Measurements from ENCODE around the gene ZRANB3.

- no peak for TF ChIP-seq DPF2 (IDR thresholded peaks at IDR 0.05)
- no peak for TF ChIP-seq ZZZ3 (IDR thresholded peaks at IDR 0.05; ENCODE audit: control insufficient read depth, insufficient read length, low read depth)
- TF ChIP-seq POLR2A (IDR thresholded peaks at IDR 0.05; ENCODE audit: low read depth, low read length) = no peak
- no peak for TF ChIP-seq NFYB (IDR thresholded peaks at IDR 0.05; ENCODE audit: insufficient read depth, low read depth, low read length)
- TF ChIP-seq FOXK2 (IDR thresholded peaks at IDR 0.05) = no peak
- no peak for TF ChIP-seq NFYA (IDR thresholded peaks at IDR 0.05; ENCODE audit: borderline replicate concordance, low read depth, low read length)
- TF ChIP-seq EZH2 (IDR thresholded peaks at IDR 0.05; ENCODE audit: borderline replicate concordance, control insufficient read depth, low read depth, low read length) = no peak
- TF ChIP-seq SMAD1 (IDR thresholded peaks at IDR 0.05; ENCODE audit: low read depth, partially characterized antibody) = no peak
- TF ChIP-seq SREBF2 (IDR thresholded peaks at IDR 0.05; ENCODE audit: low read length) = no peak
- no peak for TF ChIP-seq ZSCAN29 (IDR thresholded peaks at IDR 0.05)
Measured at GRCh38 chr2:135311268-135311667, 219.8 kb downstream of the ZRANB3 start.

Measured in GM12878 (cell line).